ENCODE data around the gene AADACL4.

GRCh38 chr1:12690156-12690555 is 46.3 kb downstream of the AADACL4 start:
- TF ChIP-seq TRIM28 (IDR thresholded peaks at IDR 0.05; ENCODE audit: borderline replicate concordance, low read length), result no peak
- TF ChIP-seq REST (tag by site-specific recombination; IDR thresholded peaks at IDR 0.05), result no peak
